ENCODE results near the gene LRRC38. TPM values are rescaled to one million over a fixed set of nuclear protein-coding genes. Genes with fewer than 3 reads are reported as not detected.

LRRC38 gene
- total and polyA plus RNA-seq, 2 of the 13 experiments (the other 11 are each of a cell fraction or from before 2014, with no cell fraction given) = not detected

DNA sequence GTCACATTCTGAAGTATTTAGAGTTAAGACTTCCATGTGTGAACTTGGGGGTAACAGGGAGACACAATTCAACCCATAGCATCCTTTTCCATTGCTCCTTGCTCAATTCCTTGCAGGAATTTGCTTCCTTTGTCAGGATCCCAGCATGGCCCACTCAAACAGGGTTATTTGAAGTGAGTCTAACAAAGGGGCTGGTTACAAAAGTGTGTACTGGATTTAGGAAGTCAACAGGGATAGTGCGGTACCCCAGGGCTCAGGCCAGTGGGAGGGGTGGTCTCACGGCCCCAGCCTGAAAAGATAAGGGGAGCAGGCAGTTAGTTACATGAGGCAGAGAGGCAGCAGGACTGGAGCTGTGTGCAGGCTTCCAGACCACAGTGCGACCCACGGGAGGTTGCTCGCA is 14.4 kb downstream of the LRRC38 start:
- WGBS (ENCODE audit: low lambda C conversion rate) = 32% methylated on average over 5 of the region's 5 CpGs
- in situ Hi-C loops (cut with HindIII; ENCODE audit: extremely low pct_ligation_motif_present, low pct_unique_long_range_greater_than_20kb) = no loop called here
- FAIRE-seq = no peak
- ChIA-PET CTCF (ENCODE audit: low intra/inter-chr PET ratio, low total read pairs) (no interaction called here), POLR2A (no interaction called here)
- no peak for TF ChIP-seq XBP1 (CRISPR knock-in tag; IDR thresholded peaks at IDR 0.05)
- no peak for TF ChIP-seq AHDC1 (CRISPR knock-in tag; IDR thresholded peaks at IDR 0.05; ENCODE audit: borderline replicate concordance)
- no peak for TF ChIP-seq IKZF5 (CRISPR knock-in tag; IDR thresholded peaks at IDR 0.05)
- Histone ChIP-seq H3K9ac (ENCODE audit: insufficient read depth, low read depth, low read length) (no peak overlapping the region), H3K36me3 (replicated peaks in 1 of 2; ENCODE audit: control insufficient read depth in 1 of 2, insufficient read depth in 2 of 2, low read length in 2 of 2) (no peaks in the 10 kb centered on the region), H3K4me2 (ENCODE audit: low read depth, low read length) (no peak overlapping the region), H4K20me1 (ENCODE audit: insufficient read depth, low read length) (no peaks in the 10 kb centered on the region), H3K27ac (ENCODE audit: extremely low read length, insufficient read depth, low read length) (no peak overlapping the region), H3K4me3 (replicated peaks in 1 of 3; ENCODE audit: insufficient read depth in 1 of 3, low read depth in 2 of 3, low read length in 3 of 3) (no peak overlapping the region), H3K27me3 (ENCODE audit: control insufficient read depth in 1 of 2, insufficient read depth in 2 of 2, low read length in 2 of 2) (peaks cover 3 to 45% of the 10 kb centered on the region in 2 experiments; a peak in 3 of 5 replicates), H3K9me3 (ENCODE audit: low read length) (no peaks in the 10 kb centered on the region), H3K4me1 (ENCODE audit: insufficient read depth, low read length) (no peaks in the 10 kb centered on the region), H2AFZ (ENCODE audit: low read length) (no peak overlapping the region), H3K79me2 (ENCODE audit: insufficient read depth, low read length) (no peaks in the 10 kb centered on the region)
- BruUV-seq (replicated peaks) = no TSS peak
- ATAC-seq = no peak
- no peak for DNase-seq (ENCODE audit: low spot score)
- intact Hi-C loops (cut with micrococcal nuclease; ENCODE audit: unreplicated experiment) = no loop called here

Measured in HepG2 (cell line).